Raji (cell line): ENCODE measurements around the gene SLC24A3.

Experiments
- POLR2A ChIP-seq: IDR thresholded peaks from 2 replicates; pipeline ENCODE4 v1.6.1; 2011; ENCODE audit warnings: low read depth, low read length, control low read depth; ENCODE audit not compliant: insufficient read depth

The SLC24A3 gene

DNA sequence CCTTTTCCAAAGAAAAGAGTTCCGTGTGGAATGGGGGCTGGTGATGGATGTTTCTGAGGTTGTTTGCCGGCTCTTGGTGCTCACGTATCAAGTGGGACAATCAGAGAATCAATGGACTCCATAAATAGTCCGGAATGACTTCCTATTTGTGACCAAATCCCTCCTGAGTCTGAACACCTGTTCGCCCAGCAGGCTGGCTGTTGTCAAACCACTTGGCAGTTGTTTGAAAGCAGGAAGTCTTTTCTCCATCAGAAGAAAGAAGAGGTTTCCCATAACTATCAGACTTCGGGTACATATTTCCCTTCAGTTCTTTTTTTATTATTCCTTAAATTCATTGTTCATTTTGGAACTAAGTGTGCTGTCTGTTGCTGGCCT is 390.9 kb downstream of the SLC24A3 start:
- TF ChIP-seq POLR2A = no peak

DNA sequence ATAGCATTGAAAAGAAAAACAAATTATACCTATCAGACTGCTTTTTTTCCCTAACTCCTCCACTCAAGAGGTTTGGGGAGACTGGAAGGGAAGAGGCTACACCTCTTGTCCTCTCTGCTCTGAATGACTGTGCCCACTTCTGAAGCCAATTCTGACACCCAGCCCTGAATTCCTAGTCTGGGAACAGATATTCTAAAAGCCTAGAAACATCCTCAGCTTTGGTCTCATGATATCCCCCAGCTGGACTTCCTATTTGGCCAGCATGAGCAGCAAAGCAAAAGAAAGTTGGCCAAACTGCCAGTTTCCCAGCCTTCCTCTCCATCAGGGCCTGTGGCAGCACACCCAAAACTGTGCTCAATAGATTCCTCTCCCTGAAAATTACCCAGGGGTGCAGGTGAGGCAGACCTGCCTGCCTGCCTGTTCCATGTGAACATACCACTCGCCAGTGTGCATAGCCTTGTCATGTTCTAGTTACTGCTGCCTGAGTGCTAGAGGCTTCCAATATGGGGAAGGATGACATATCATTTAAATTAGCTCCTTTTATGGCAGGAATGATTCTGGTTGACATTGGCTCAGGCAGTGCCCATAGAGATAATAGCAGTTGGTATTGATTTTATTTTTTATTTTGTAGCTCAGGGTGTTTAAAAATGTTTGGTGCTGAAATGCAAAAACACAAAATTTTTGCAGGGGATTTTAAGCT is 393.5 kb downstream of the SLC24A3 start:
- TF ChIP-seq POLR2A = no peak

DNA sequence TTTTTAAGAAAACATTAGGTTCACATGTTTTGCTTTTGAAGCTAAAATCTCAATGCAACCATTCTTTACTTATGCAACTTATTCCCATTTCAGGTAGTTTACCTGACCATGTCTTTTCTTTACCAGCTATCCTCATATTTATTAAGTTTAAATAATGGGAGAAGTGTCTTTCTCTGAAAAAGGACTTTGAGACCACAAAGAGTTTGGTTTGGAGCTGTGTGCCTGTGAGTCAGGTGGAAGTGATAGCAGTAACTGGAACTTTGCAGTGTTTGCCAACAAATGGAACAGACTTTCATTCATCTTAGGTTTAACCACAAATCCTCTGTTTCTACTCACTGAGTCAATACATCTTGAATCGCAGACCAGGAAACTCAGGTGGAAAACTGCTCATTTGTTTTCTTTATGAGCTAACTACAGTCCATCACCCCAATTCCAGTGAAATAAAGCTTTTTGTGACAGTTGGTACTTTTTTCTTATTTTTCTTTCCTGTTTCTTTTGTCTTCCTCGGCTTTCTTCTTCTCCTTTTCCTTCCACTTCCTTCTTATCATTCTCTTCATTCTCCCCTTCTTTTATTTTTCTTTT is 397.3 kb downstream of the SLC24A3 start:
- no peak for TF ChIP-seq POLR2A

DNA sequence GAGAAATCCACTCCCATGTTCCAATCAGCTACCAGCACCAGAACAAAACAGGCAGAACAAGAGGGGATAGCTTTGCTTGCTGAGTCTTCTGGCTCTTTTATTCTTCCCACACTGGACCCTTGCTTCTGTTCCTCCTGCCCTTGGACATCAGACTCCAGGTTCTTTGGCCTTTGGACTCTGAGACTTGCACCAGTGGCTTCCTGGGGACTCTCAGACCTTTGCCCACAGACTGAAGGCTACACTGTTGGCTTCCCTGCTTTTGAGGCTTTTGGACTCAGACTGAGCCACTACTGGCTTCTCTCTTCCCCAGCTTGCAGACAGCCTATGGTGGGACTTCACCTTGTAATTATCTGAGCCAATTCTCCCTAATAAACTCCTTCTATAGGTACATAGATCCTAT is 403.2 kb downstream of the SLC24A3 start:
- TF ChIP-seq POLR2A = no peak

DNA sequence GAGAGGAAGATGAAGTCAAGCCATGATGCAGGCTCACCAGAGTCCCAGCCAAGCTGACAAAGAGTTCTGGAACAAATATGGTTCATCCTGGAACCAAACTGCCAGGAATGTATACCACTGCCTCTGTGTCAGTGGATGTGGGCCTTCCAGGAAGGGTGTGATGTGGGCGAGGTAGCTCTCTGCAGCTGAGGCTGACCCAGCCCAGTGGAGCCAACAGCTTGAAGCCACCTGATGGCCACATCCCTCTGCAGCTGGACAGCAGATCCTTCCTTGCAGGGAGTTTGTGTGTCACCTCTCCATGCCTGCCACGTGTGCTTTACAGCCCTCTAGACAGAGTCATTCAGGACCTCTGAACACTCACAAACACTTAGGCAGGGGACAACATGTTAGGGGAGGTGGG is 403.6 kb downstream of the SLC24A3 start:
- TF ChIP-seq POLR2A = no peak

DNA sequence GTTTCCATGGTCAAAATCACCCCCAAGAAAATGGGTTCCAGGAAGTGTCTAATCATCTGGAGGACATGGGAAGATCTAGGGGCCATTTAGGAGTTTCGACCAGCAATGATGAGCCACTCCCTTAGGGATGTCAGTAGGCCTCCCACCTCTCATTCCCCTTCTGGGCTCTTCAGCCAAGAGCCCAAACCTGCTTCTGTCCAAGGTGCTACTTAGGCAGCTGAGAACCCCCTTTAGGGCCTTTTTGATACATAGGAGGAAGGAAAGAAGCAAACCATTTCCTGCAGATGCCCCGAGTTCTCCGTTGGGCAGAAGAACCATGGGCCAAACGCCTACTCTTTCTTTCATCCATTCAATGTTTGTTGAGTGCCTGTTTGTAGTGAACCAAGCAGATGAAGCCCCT is 404.2 kb downstream of the SLC24A3 start:
- TF ChIP-seq POLR2A = no peak

DNA sequence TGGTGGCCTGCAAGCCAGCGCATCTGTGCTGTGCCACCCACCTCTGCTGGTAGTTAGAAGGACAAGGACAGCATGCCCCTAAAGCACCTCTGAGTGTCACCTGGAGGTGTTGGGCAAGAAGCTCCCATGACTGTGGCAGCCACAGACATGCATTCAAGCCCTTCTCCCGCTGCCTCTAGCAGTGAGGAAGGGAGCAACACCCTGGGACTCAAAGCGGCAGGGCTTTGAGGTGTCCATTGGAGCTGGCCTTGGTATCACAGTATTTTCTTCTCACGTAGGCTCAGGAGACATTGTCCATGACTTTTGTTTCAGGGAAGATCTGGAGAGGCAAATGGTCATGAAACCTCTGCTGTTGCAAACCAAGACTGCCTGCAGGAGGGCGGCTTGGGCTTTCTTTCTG is 404.8 kb downstream of the SLC24A3 start:
- TF ChIP-seq POLR2A = no peak

DNA sequence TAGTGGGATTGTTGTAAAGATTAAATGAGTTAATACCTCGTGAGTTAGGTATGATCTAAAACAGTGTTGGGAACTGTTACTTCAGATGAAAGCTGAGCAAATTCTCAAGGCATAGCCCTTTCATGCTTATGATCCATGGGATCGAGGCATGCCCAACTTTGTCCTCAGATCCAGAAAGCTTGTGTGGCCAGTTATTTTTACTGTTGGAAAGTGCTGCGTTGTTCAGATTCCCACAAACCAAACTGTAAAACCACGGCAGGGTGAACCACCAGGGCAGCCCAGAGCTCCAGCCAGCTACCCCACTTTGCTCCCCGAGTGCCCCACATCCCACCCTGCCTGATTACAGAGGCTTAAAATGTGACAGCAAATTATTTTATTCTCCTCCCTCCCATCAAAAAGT is 406.3 kb downstream of the SLC24A3 start:
- TF ChIP-seq POLR2A = no peak

DNA sequence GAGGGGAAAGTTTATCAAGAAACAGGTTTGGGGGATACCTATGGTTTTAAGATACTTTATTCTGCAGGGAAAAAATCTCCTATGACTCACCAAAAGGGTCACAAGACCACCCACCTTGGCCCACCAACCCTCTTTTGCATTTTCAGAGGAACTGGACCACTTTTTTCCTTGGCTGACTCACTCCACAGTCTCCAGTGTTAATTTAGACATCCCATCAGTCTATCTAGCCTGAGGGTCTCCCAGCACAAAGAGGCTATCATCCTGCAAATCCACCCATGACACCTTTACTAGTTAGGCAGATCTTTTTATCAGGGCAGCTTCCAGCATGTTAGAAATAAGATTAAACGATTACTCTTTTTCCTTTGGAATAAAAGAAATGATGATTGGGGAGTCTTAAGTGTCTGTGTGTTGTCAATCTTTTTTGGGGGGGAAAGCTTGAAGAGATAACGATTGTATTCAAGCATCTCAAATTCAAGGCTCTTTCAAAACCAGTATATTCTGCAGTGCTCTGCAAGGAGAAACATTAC is 407.5 kb downstream of the SLC24A3 start:
- TF ChIP-seq POLR2A = no peak

DNA sequence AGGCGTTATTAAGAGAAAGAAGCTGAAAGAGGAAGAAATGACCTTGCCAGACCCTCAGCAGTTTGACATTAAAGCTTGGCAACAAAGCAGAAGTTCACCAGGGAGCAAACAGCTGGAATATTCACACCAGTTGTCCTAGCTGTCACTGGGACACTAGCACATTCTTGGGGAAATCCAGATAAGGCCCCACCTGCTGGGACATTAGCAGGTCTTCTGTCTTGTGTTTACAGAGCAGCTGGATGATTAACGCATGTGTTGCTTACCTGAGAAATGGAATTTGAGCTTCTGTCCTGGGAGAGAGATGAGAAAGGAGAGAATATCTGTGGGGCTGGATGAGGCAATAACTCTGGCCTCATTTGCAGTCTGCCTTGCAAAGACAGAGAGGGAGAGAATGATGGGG is 408.0 kb downstream of the SLC24A3 start:
- TF ChIP-seq POLR2A = no peak

DNA sequence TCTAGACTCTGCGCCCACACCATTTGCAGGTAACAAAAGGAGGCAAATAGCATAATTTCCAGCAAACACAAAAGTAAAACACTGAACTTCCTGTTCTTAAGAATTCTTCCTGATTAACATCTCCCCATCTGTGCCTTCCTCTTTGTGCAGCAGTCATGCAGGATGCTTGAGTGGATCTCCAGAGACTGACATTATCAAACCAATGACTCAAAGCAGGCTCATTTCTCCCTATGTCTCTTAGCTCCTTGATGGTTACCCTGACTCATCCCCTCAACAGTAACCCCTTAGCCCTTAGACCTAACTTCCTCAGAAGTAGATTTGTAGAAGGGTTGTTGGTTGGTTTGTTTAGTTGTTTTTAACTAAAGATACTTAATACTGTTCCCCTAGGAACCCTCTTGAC is 408.6 kb downstream of the SLC24A3 start:
- no peak for TF ChIP-seq POLR2A

DNA sequence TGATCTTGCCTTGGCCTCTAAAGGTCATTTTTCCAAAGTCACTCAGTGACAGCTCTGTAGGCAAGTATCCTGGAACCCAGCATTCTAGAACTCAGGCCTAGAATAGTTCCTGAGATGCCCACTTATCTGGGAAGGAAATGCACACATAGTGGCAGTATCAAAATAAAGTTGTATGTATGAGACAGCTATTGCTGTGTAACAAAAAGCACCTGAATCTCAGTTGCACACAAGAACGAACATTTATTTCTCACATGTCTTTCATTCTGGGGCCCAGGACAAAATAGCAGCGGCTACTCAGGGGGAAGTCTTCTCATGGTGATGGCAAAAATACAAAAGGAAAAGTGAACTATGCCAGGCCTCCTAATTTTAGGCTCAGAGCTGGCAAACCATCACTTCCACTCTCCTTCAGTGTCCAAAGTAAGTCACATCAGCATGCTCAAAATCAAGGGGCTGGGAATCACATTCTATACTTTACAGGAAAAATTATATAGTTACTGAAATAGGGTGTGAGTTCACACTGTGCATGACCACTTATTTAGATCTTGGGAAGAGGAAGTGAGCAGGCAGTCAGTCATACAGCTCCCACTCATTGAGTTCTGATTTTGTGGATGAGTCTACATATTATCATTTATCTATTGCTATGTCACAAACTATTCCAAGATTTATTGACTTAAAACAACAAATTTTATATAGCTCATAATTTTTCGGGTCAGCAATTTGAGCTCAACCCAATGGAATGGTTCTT is 412.0 kb downstream of the SLC24A3 start:
- TF ChIP-seq POLR2A = no peak

DNA sequence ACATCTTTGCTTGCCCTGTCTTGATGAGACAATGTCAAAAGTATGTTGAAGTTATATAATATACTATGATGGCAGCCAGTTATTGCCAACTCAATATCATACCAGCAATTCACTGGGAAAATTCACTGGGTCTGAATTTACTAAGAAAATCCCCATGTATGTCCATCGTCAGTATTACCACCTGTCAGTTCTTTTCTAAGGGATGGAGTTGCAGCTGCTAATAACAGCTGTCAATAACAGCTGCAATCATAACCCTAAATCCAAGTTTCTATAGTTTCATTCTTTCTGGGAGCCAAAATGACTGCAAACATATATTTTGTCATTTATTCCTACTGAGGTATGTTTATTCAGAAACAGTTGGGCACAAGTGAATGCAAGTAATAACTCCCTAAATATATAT is 413.0 kb downstream of the SLC24A3 start:
- no peak for TF ChIP-seq POLR2A

DNA sequence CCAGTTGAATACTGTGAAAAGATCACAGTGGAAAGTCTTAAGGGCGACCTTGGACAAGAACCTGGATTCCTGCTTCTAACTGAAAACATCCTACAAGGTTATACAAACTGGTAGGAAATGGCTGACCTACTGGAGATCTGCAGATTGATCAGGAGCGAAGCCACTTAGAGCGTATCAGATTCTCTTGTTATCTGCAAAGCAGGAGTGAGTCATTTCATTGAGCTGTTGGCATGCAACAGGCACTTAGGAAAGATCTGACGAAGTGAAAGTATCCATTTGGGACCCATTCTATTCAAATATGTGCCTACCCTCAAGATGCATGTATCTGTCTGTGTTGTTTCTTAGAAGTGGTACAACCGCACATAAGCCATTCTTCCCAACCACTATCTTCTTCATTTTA is 414.5 kb downstream of the SLC24A3 start:
- TF ChIP-seq POLR2A = no peak

DNA sequence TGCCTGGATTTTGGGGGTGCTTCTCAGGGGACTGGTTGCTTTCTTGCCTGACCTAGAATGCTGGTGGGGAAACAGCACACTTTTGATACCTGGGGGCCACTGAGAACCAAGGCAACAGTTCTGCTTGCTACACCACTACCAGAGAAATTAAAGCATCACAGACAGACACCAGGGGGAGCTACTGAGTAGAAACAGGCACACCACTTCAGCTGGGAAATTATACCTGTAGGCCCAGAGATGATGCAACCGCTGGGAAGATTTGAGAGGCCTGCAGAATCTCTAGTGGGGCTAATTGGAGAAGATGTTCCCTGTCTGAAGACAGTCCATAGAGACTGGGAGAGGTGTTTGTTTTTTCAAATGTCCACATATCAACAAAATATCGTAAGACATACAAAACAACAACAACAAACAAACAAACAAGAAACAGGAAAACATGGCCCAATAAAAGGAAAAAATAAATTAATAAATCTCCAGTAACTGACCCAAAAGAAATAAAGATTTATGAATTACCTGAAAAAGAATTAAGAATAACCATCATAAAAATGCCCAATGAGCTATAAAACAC is 416.2 kb downstream of the SLC24A3 start:
- TF ChIP-seq POLR2A = no peak

DNA sequence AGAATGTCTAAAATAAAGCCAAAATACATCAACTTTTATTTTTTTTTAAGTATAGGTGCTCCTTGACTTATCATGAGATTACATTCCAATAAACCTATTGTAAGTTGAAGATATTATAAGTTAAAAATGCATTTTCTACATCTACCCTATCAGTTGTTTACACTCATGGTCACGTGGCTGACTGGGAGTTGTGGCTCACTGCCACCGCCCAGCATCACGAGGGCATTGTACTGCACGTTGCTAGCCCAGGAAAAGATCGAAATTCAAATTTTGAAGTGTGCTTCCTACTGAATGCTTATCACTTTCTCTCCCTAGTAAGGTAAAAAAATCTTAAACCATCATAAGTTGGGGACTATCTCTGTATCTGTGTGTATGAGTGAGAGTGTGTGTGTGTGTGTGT is 419.0 kb downstream of the SLC24A3 start:
- no peak for TF ChIP-seq POLR2A
